K562 (cell line): Measurements from ENCODE around the gene SLC26A2. TPM values are rescaled to one million over a fixed set of nuclear protein-coding genes. Genes with fewer than 3 reads are reported as not detected.

Experiments used
- ATAC-seq: fragments of 200-7000 bp; cut with Tn5 transposase; 3 replicates; pipeline ENCODE4 v1.9.1; 2020; ENCODE audit warnings: moderate library complexity
- BruUV-seq: library from RNA; stranded (reverse); fragments of 400-500 nt; replicated peaks from 2 replicates; lab custom pipeline; 2021; lab: Mats Ljungman, UMichigan
- CTCF ChIA-PET: fragments of 300-600 bp; formaldehyde crosslinking; extraction: SDS; loops from one replicate; lab custom pipeline; 2021; ENCODE audit warnings: low intra/inter-chr PET ratio; lab: Yijun Ruan, JAX
- POLR2A ChIA-PET: fragments of 300-600, 350-650 bp; sonication (Branson Sonifier 250); formaldehyde crosslinking; extraction: SDS; loops from one replicate; lab custom pipeline; 2021; ENCODE audit warnings: antibody characterized with exemption, inconsistent platforms; lab: Yijun Ruan, JAX
- DNase-seq, 4 experiments: peaks; one replicate each; pipeline versions ENCODE4 v3.0.0 to v3.0.0-alpha.2; 2011 to 2018; ENCODE audit warnings: low spot score in 3 of 4, mixed read lengths in 3 of 4; ENCODE audit errors: extremely low read depth in 1 of 4
- FAIRE-seq: peaks from 2 replicates; lab custom pipeline; 2011; peaks lifted over from hg19 to GRCh38; lab: Jason Lieb, UNC
- H2AFZ ChIP-seq: 2 replicates; pipeline ENCODE4 v1.6.0; 2011; ENCODE audit warnings: low read depth, low read length, control low read depth, inconsistent platforms
- H3K27ac ChIP-seq: fragments of 200-600 bp; 3 replicates; pipeline ENCODE4 v1.8.0; 2011; ENCODE audit warnings: low read depth, mild to moderate bottlenecking, control low read depth, inconsistent platforms, low read length, moderate library complexity, mixed read lengths; ENCODE audit errors: extremely low read depth
- H3K27me3 ChIP-seq, 2 experiments: fragments of 300-600 bp in 1 of 2; 2 replicates in 1 of 2; 3 replicates in 1 of 2; pipeline versions ENCODE4 v1.6.0 to v1.8.0; 2011; ENCODE audit warnings: inconsistent platforms in 2 of 2, low read length in 2 of 2, mild to moderate bottlenecking in 1 of 2, mixed read lengths in 1 of 2, moderate library complexity in 1 of 2; ENCODE audit not compliant: control insufficient read depth in 2 of 2, insufficient read depth in 2 of 2
- H3K36me3 ChIP-seq: fragments of 300-600 bp; 3 replicates; pipeline ENCODE4 v1.8.0; 2011; ENCODE audit warnings: mild to moderate bottlenecking, low read length, inconsistent platforms; ENCODE audit not compliant: control insufficient read depth, insufficient read depth
- H3K4me1 ChIP-seq, 2 experiments: fragments of 200-600 bp in 1 of 2; replicated peaks in 1 of 2; 2 replicates in 1 of 2; 3 replicates in 1 of 2; pipeline versions ENCODE4 v1.5.1 to v1.8.0; 2011; ENCODE audit warnings: inconsistent platforms in 2 of 2, low read length in 2 of 2, mild to moderate bottlenecking in 1 of 2, mixed read lengths in 1 of 2, moderate library complexity in 1 of 2; ENCODE audit not compliant: control insufficient read depth in 2 of 2, insufficient read depth in 2 of 2
- H3K4me2 ChIP-seq: 2 replicates; pipeline ENCODE4 v1.6.1; 2011; ENCODE audit warnings: low read length, control low read depth, inconsistent platforms, mixed read lengths; ENCODE audit not compliant: insufficient read depth
- H3K4me3 ChIP-seq: fragments of 200-600 bp; sonication (generic), shearing (Covaris generic); 2 replicates; pipeline ENCODE4 v1.5.1; 2016; ENCODE audit warnings: control low read depth, inconsistent platforms
- H3K79me2 ChIP-seq: fragments of 200-600 bp; 3 replicates; pipeline ENCODE4 v1.8.0; 2011; ENCODE audit warnings: low read length, inconsistent platforms; ENCODE audit not compliant: control insufficient read depth, insufficient read depth
- H3K9ac ChIP-seq, 2 experiments: 2 replicates each; pipeline versions ENCODE4 v1.6.0 to v1.6.1; 2011; ENCODE audit warnings: low read depth in 2 of 2, low read length in 2 of 2, control low read depth in 1 of 2, inconsistent platforms in 1 of 2, mild to moderate bottlenecking in 1 of 2, mixed read lengths in 1 of 2; ENCODE audit not compliant: insufficient read depth in 1 of 2
- H3K9me1 ChIP-seq: one replicate; pipeline ENCODE4 v1.6.0; 2011; ENCODE audit warnings: inconsistent platforms, mild to moderate bottlenecking, low read length, moderate library complexity; ENCODE audit not compliant: control insufficient read depth, insufficient read depth
- H3K9me3 ChIP-seq: replicated peaks from 2 replicates; pipeline ENCODE4 v1.5.1; 2011; ENCODE audit warnings: low read depth, low read length, inconsistent platforms; ENCODE audit not compliant: control insufficient read depth, insufficient read depth
- H4K20me1 ChIP-seq: replicated peaks from 2 replicates; pipeline ENCODE4 v1.6.1; 2011; ENCODE audit warnings: low read length, inconsistent platforms, mixed read lengths; ENCODE audit not compliant: control insufficient read depth, insufficient read depth
- BHLHE40 ChIP-seq: IDR thresholded peaks from 2 replicates; pipeline ENCODE4 v1.6.1; 2011; ENCODE audit warnings: low read length, improper control_type of control experiment
- CCNT2 ChIP-seq: IDR thresholded peaks from 2 replicates; pipeline ENCODE4 v1.6.1; 2011; ENCODE audit warnings: borderline replicate concordance, low read depth, mild to moderate bottlenecking, moderate library complexity, mixed read lengths, low read length; ENCODE audit not compliant: insufficient read length; ENCODE audit errors: extremely low read depth
- FOXK1 ChIP-seq: sonication (generic); formaldehyde crosslinking; IDR thresholded peaks from 2 replicates; pipeline ENCODE4 v1.8.0; 2022; ENCODE audit warnings: missing genetic modification reagents, mild to moderate bottlenecking, borderline replicate concordance
- FOXK2 ChIP-seq, 2 experiments: fragments of 450-650 bp; IDR thresholded peaks in 1 of 2; conservative IDR thresholded peaks in 1 of 2; 2 replicates each; pipeline ENCODE4 v1.6.1; 2016; ENCODE audit warnings: low read depth in 2 of 2, mild to moderate bottlenecking in 1 of 2
- NR2C1 ChIP-seq, 2 experiments: fragments of 450-650 bp; IDR thresholded peaks; 2 replicates each; pipeline ENCODE4 v1.6.1; 2017; ENCODE audit warnings: mild to moderate bottlenecking in 2 of 2, antibody characterized with exemption in 1 of 2, inconsistent platforms in 1 of 2, missing compliant biosample characterization in 1 of 2, missing genetic modification characterization in 1 of 2
- SMARCE1 ChIP-seq: fragments of 450-650 bp; IDR thresholded peaks from 2 replicates; pipeline ENCODE4 v1.7.1; 2016; ENCODE audit warnings: mild to moderate bottlenecking
- YBX1 ChIP-seq: fragments of 450-650 bp; IDR thresholded peaks from 2 replicates; pipeline ENCODE4 v1.7.1; 2016; ENCODE audit warnings: mild to moderate bottlenecking
- WGBS: fragments of 100-300 bp; shearing (Covaris generic); methylation state at CpG from one replicate; pipeline ENCODE4 v1.1.6; 2016; ENCODE audit warnings: low coverage, mixed read lengths; ENCODE audit not compliant: insufficient coverage; ENCODE audit errors: missing lambda C conversion rate; 5-methylcytosine and 5-hydroxymethylcytosine counted together
- in situ Hi-C: fragments of 300-500 bp; cut with MboI; formaldehyde crosslinking; loops from 4 replicates; pipeline ENCODE4 v1.15.0; 2018; ENCODE audit warnings: inconsistent platforms, mixed read lengths
- intact Hi-C: fragments of 100-400 bp; cut with micrococcal nuclease; formaldehyde crosslinking; loops from 2 replicates; pipeline ENCODE4 v1.14.2; 2022
- polyA plus RNA-seq, 8 experiments: library from polyadenylated mRNA; depleted of rRNA in 4 of 8; stranded (reverse) in 5 of 8; unstranded in 3 of 8; fragments of >200 nt; fragmentation: Nextera tagmentation in 2 of 8; fragmentation: Illumina TruSeq in 1 of 8; extraction: Ambion mirVana in 2 of 8; extraction: Trizol in 1 of 8; gene quantifications; 2 replicates each; pipeline versions ENCODE4 v1.2.1 to v1.2.3, GENCODE V29; 2011 to 2014; ENCODE audit warnings: inconsistent platforms in 1 of 8, missing spikeins in 1 of 8
- total RNA-seq, 7 experiments: library from RNA; depleted of rRNA in 6 of 7; stranded (reverse); fragments of >200 nt in 6 of 7; fragmentation: Illumina TruSeq in 2 of 7; extraction: Trizol in 2 of 7; gene quantifications; 2 replicates each; pipeline versions ENCODE4 v1.2.1 to v1.2.3, GENCODE V29; 2011 to 2021; ENCODE audit warnings: low replicate concordance in 1 of 7
- TF ChIP-seq, protein P1 (sequence below): fragments of 450-650 bp; IDR thresholded peaks from 2 replicates; pipeline ENCODE4 v1.6.1; 2016; ENCODE audit warnings: mild to moderate bottlenecking, moderate library complexity

The SLC26A2 gene
- total and polyA plus RNA-seq, 9 of the 15 experiments (the other 6 are each of a cell fraction or from before 2014, with no cell fraction given), result 1.1 to 6.3 (median 3.6) TPM

- no peak for DNase-seq
- H3K4me3 ChIP-seq, result peak overlapping the region; percentile 18
- no peaks in the 10 kb centered on the region for H3K9me1 ChIP-seq
- no peaks in the 10 kb centered on the region for H3K9me3 ChIP-seq
- peak overlapping the region; percentile 29 for H2AFZ ChIP-seq
- H3K79me2 ChIP-seq, result no peaks in the 10 kb centered on the region
- no peaks in the 10 kb centered on the region for H4K20me1 ChIP-seq
- POLR2A ChIA-PET, result interaction anchor here (1.0 to 1.5 kb wide), 4 partner anchors 9 to 19 kb away, joined by 3 to 4 read pairs (median 3); no protein-coding TSS in a partner anchor
- intact Hi-C loops, result no loop called here
- H3K36me3 ChIP-seq, result no peaks in the 10 kb centered on the region
- H3K4me2 ChIP-seq, result peak overlapping the region; percentile 71
- H3K27me3 ChIP-seq, result no peaks in the 10 kb centered on the region
- WGBS, result 2% methylated on average over 6 of the region's 6 CpGs
- peaks cover 5 to 19% of the 10 kb centered on the region in 2 experiments; a peak in 4 of 5 replicates for H3K4me1 ChIP-seq
- ATAC-seq, result peak; percentile 36
- in situ Hi-C loops, result no loop called here
- no peak for FAIRE-seq
- CTCF ChIA-PET, result no interaction called here
- H3K9ac ChIP-seq, result peak overlapping the region; percentile 11 to 75; a peak in 2 of 4 replicates
- peak overlapping the region; percentile 55 for H3K27ac ChIP-seq
- BruUV-seq, result no TSS peak
- TF ChIP-seq FOXK1 (CRISPR knock-in tag), result no peak
- 0 out of 2 replicates have a peak, but pooled peaks have one; percentile 8 for TF ChIP-seq NR2C1 (IDR thresholded peaks at IDR 0.05)
- no peak for TF ChIP-seq NR2C1 (tag; IDR thresholded peaks at IDR 0.05)
- 0 out of 2 replicates have a peak, but pooled peaks have one; percentile 4 for TF ChIP-seq BHLHE40
- peak; percentile 11 to 17; a peak in 1 of 4 replicates for TF ChIP-seq FOXK2 (conservative IDR thresholded peaks at IDR 0.05 in 1 of 2, IDR thresholded peaks at IDR 0.05 in 1 of 2; ENCODE audit: low read depth in 2 of 2)
- TF ChIP-seq CCNT2, result peak; percentile 8
- TF ChIP-seq, protein P1, sequence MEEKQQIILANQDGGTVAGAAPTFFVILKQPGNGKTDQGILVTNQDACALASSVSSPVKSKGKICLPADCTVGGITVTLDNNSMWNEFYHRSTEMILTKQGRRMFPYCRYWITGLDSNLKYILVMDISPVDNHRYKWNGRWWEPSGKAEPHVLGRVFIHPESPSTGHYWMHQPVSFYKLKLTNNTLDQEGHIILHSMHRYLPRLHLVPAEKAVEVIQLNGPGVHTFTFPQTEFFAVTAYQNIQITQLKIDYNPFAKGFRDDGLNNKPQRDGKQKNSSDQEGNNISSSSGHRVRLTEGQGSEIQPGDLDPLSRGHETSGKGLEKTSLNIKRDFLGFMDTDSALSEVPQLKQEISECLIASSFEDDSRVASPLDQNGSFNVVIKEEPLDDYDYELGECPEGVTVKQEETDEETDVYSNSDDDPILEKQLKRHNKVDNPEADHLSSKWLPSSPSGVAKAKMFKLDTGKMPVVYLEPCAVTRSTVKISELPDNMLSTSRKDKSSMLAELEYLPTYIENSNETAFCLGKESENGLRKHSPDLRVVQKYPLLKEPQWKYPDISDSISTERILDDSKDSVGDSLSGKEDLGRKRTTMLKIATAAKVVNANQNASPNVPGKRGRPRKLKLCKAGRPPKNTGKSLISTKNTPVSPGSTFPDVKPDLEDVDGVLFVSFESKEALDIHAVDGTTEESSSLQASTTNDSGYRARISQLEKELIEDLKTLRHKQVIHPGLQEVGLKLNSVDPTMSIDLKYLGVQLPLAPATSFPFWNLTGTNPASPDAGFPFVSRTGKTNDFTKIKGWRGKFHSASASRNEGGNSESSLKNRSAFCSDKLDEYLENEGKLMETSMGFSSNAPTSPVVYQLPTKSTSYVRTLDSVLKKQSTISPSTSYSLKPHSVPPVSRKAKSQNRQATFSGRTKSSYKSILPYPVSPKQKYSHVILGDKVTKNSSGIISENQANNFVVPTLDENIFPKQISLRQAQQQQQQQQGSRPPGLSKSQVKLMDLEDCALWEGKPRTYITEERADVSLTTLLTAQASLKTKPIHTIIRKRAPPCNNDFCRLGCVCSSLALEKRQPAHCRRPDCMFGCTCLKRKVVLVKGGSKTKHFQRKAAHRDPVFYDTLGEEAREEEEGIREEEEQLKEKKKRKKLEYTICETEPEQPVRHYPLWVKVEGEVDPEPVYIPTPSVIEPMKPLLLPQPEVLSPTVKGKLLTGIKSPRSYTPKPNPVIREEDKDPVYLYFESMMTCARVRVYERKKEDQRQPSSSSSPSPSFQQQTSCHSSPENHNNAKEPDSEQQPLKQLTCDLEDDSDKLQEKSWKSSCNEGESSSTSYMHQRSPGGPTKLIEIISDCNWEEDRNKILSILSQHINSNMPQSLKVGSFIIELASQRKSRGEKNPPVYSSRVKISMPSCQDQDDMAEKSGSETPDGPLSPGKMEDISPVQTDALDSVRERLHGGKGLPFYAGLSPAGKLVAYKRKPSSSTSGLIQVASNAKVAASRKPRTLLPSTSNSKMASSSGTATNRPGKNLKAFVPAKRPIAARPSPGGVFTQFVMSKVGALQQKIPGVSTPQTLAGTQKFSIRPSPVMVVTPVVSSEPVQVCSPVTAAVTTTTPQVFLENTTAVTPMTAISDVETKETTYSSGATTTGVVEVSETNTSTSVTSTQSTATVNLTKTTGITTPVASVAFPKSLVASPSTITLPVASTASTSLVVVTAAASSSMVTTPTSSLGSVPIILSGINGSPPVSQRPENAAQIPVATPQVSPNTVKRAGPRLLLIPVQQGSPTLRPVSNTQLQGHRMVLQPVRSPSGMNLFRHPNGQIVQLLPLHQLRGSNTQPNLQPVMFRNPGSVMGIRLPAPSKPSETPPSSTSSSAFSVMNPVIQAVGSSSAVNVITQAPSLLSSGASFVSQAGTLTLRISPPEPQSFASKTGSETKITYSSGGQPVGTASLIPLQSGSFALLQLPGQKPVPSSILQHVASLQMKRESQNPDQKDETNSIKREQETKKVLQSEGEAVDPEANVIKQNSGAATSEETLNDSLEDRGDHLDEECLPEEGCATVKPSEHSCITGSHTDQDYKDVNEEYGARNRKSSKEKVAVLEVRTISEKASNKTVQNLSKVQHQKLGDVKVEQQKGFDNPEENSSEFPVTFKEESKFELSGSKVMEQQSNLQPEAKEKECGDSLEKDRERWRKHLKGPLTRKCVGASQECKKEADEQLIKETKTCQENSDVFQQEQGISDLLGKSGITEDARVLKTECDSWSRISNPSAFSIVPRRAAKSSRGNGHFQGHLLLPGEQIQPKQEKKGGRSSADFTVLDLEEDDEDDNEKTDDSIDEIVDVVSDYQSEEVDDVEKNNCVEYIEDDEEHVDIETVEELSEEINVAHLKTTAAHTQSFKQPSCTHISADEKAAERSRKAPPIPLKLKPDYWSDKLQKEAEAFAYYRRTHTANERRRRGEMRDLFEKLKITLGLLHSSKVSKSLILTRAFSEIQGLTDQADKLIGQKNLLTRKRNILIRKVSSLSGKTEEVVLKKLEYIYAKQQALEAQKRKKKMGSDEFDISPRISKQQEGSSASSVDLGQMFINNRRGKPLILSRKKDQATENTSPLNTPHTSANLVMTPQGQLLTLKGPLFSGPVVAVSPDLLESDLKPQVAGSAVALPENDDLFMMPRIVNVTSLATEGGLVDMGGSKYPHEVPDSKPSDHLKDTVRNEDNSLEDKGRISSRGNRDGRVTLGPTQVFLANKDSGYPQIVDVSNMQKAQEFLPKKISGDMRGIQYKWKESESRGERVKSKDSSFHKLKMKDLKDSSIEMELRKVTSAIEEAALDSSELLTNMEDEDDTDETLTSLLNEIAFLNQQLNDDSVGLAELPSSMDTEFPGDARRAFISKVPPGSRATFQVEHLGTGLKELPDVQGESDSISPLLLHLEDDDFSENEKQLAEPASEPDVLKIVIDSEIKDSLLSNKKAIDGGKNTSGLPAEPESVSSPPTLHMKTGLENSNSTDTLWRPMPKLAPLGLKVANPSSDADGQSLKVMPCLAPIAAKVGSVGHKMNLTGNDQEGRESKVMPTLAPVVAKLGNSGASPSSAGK, result peak; percentile 66
- TF ChIP-seq YBX1, result no peak
- TF ChIP-seq SMARCE1, result peak; percentile 45; the same call in 1 of the 2 replicates
Observed at GRCh38 chr5:149930043-149930748, 30.4 kb upstream of the SLC26A2 start.
